Measurements from ENCODE around the gene CAPS.
A peak's percentile ranks its signal among the peaks of the same experiment; 100 is the strongest.
"Not testable (repeated sequence)": the region's sequence is repeated elsewhere in the genome, so short reads cannot be mapped to it uniquely, and the experiment has no call there.

The CAPS gene

GRCh38 chr19:5877882-5878281 is 36.2 kb upstream of the CAPS start:
- Histone ChIP-seq H3K9me3 (replicated peaks in 1 of 11) (no peaks in the 10 kb centered on the region), H3K4me2 (0 out of 22 replicates have a peak overlapping the region, but pooled peaks of 1 of the 11 experiments have one; percentile 5), H4K20me1 (no peaks in the 10 kb centered on the region; a peak in 1 of 22 replicates), H3K36me3 (no peaks in the 10 kb centered on the region), H3K27me3 (no peaks in the 10 kb centered on the region), H3K9ac (no peak overlapping the region), H3K4me3 (no peak overlapping the region), H3K4me1 (peaks cover 4 to 20% (median 10%) of the 10 kb centered on the region in 10 experiments; a peak in 13 of 20 replicates), H3K27ac (no peak overlapping the region)
- TF ChIP-seq Cebpa-rat (IDR thresholded peaks at IDR 0.05), result no peak

DNA sequence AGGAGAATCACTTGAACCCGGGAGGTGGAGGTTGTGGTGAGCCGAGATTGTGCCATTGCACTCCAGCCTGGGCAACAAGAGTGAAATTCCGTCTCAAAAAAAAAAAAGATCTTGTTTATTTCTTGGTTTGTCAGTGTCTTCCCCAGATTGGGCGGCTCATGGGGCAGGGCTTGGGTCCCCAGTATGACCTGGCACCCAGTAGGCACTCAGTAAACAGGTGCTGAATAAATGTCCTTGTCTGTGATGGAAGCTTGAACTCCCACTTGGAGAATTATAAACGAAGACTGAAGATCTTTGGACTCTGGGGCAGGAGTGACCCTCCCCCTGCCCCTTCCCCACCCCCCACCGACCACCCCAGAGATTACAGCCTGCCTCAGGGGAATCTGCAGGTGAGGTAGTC is 33.9 kb upstream of the CAPS start:
- no peaks in the 10 kb centered on the region for H3K9me3 ChIP-seq (replicated peaks in 1 of 11)
- no peak for TF ChIP-seq Cebpa-rat (IDR thresholded peaks at IDR 0.05)
- H3K4me1 ChIP-seq, result peaks cover 5 to 22% (median 13%) of the 10 kb centered on the region in 10 experiments; a peak in 16 of 20 replicates
- no peak overlapping the region for H3K27ac ChIP-seq
- H3K4me2 ChIP-seq, result peak overlapping the region in 2 of 11 experiments; percentile 27 to 40; a peak in 1 of 22 replicates
- no peaks in the 10 kb centered on the region; a peak in 1 of 22 replicates for H4K20me1 ChIP-seq
- no peaks in the 10 kb centered on the region for H3K27me3 ChIP-seq
- no peak overlapping the region for H3K9ac ChIP-seq
- H3K4me3 ChIP-seq, result no peak overlapping the region
- H3K36me3 ChIP-seq, result no peaks in the 10 kb centered on the region

DNA sequence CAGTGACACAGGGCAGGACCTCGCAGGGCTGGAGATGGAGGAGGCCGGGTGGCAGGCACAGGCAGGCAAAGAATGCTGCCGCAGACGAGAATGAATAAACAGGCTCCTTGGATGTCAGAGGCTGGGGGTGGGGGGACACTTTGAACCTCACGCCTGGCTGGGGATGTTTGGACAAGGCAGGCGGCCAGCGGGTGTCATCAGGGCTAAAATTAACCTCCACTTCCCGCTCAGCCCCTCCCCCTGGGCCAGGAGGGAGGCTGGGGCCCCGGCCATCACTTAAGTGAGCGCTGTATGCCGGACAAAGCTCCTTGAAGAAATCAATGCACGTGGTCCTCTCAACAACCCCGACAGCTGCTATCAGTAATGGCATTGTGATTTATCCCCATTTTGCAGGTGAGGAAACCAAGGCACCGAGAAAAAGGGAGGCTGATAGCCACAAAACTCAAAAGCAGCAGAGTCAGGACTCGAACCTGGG is 33.4 kb upstream of the CAPS start:
- Histone ChIP-seq H3K9ac (no peak overlapping the region), H3K4me1 (peaks cover 5 to 22% (median 13%) of the 10 kb centered on the region in 10 experiments; a peak in 16 of 20 replicates), H3K27me3 (no peaks in the 10 kb centered on the region), H3K4me2 (peak overlapping the region; percentile 19 to 49 (median 40); a peak in 11 of 22 replicates), H3K27ac (no peak overlapping the region), H3K9me3 (replicated peaks in 1 of 11) (no peaks in the 10 kb centered on the region), H3K36me3 (no peaks in the 10 kb centered on the region), H3K4me3 (no peak overlapping the region), H4K20me1 (no peaks in the 10 kb centered on the region; a peak in 1 of 22 replicates)
- TF ChIP-seq Cebpa-rat (IDR thresholded peaks at IDR 0.05), result no peak

DNA sequence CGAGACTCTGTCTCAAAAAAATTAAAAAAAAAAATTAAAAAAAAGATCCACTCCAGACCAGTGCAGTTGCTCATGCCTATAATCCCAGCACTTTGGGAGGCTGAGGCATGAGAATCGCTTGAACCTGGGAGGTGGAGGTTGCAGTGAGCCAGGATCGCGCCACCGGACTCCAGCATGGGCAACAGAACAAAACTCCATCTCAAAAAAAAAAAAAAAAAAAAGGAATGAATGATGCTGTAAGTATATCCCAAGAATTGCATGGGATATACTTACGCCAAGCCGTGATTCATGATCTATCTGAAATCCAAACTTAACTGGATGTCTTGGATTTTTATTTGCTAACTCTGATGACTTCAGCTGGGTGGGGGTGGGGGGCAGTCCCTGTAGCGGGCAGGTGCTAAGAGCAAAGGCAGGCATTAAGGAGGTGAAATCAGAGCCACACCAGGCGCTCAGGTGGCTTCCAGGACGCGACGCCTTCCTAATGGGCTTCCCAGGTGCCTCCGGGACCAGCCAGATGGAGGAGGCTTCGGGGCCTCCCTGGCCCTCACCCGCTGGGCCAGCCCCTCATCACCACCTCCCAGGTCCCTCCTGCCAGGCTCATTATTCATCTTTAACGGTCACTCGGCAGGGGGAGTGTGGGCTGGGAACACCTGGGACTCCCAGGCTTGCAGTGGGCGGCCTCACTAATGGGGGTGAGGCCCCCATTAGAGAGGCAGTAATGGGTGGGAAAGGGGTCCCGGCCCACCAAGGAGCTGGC is 32.3 kb upstream of the CAPS start:
- H3K4me3 ChIP-seq, result no peak overlapping the region
- H3K4me1 ChIP-seq, result peaks cover 5 to 22% (median 13%) of the 10 kb centered on the region in 10 experiments; a peak in 16 of 20 replicates
- no peaks in the 10 kb centered on the region for H3K9me3 ChIP-seq (replicated peaks in 1 of 11)
- no peak overlapping the region for H3K4me2 ChIP-seq
- no peaks in the 10 kb centered on the region for H3K36me3 ChIP-seq
- H3K27ac ChIP-seq, result no peak overlapping the region
- H3K9ac ChIP-seq, result no peak overlapping the region
- no peaks in the 10 kb centered on the region for H3K27me3 ChIP-seq
- H4K20me1 ChIP-seq, result no peaks in the 10 kb centered on the region; a peak in 1 of 22 replicates
- TF ChIP-seq Cebpa-rat (IDR thresholded peaks at IDR 0.05), result no peak

DNA sequence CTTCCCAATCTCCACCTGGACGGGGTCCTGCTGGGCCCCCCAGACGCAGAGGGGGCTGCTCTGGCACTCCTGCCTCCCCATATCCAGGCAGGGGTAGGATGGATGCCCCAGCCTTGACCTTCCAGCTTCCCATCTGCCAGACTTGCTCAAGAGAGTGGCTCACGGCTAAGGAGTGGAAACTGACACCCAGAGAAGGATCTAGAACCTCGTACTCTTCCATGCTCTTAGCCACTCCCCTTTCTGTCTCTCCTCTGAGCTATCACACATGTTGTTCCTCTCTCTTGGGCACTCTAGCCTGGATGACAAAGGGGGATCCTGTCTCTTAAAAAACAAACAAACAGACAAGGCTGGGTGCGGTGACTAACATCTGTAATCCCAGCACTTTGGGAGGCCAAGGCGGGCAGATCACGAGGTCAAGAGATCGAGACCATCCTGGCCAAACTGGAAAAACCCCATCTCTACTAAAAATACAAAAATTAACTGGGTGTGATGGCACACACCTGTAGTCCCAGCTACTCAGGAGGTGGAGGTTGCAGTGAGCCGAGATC is 31.6 kb upstream of the CAPS start:
- peaks cover 5 to 22% (median 13%) of the 10 kb centered on the region in 10 experiments; a peak in 16 of 20 replicates for H3K4me1 ChIP-seq
- no peaks in the 10 kb centered on the region for H4K20me1 ChIP-seq
- H3K4me2 ChIP-seq, result no peak overlapping the region
- no peaks in the 10 kb centered on the region for H3K36me3 ChIP-seq
- no peaks in the 10 kb centered on the region for H3K27me3 ChIP-seq
- no peak for TF ChIP-seq Cebpa-rat (IDR thresholded peaks at IDR 0.05)
- H3K9me3 ChIP-seq (replicated peaks in 1 of 11), result no peaks in the 10 kb centered on the region
- no peak overlapping the region for H3K4me3 ChIP-seq
- H3K27ac ChIP-seq, result no peak overlapping the region
- no peak overlapping the region for H3K9ac ChIP-seq

- H3K4me3 ChIP-seq; H3K36me3 ChIP-seq; H3K9me3 ChIP-seq (replicated peaks in 1 of 11); H3K27ac ChIP-seq; H3K27me3 ChIP-seq; H3K9ac ChIP-seq; H4K20me1 ChIP-seq; H3K4me2 ChIP-seq: not testable (repeated sequence)
- H3K4me1 ChIP-seq, result peaks cover 5 to 22% (median 8%) of the 10 kb centered on the region in 10 experiments; a peak in 15 of 20 replicates
Measured at GRCh38 chr19:5883157-5883873, 30.7 kb upstream of the CAPS start.

DNA sequence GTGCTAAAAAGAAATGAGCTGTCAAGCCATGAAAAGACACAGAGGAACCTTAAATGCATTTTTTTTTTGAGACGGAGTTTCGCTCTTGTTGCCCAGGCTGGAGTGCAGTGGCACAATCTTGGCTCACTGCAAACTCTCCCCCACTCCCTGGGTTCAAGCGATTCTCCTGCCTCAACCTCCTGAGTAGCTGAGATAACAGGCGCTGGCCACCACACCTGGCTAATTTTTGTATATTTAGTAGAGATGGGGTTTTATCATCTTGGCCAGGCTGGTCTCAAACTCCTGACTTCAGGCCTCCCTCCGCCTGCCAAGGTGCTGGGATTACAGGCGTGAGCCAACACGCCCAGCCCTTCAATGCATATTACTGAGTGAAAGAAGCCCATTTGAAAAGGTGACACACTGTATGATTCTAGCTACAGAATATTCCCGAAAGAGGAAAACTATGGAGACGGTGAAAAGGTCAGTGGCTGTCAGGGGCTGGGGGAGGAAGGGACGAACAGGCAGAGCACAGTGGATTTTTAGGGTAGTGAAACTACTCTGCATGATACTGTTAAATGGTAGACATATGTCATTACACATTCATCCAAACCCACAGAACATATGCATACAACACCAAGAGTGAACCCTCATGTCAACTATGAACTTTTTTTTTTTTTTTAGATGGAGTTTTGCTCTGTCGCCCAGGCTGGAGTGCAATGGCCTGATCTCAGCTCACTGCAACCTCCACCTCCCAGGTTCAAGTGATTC is 29.8 kb upstream of the CAPS start:
- H4K20me1 ChIP-seq; H3K9me3 ChIP-seq (replicated peaks in 1 of 11); H3K27ac ChIP-seq; H3K36me3 ChIP-seq; H3K27me3 ChIP-seq; H3K4me3 ChIP-seq; H3K9ac ChIP-seq: not testable (repeated sequence)
- peak overlapping the region in 3 of 11 experiments; percentile 20 to 62 (median 54); a peak in 4 of 22 replicates for H3K4me2 ChIP-seq
- peaks cover 5 to 22% (median 8%) of the 10 kb centered on the region in 10 experiments; a peak in 15 of 20 replicates for H3K4me1 ChIP-seq

GRCh38 chr19:5889288-5889971 is 24.6 kb upstream of the CAPS start:
- Histone ChIP-seq H3K36me3 (peaks cover 2 to 16% (median 8%) of the 10 kb centered on the region in 11 experiments; a peak in 16 of 22 replicates), H3K27ac (no peak overlapping the region), H4K20me1 (peaks cover 0 to 32% (median 24%) of the 10 kb centered on the region in 11 experiments; a peak in 18 of 22 replicates), H3K4me1 (peaks cover 0 to 24% (median 4%) of the 10 kb centered on the region in 10 experiments; a peak in 9 of 20 replicates), H3K27me3 (no peaks in the 10 kb centered on the region), H3K4me3 (no peak overlapping the region), H3K9me3 (replicated peaks in 1 of 11) (no peaks in the 10 kb centered on the region), H3K4me2 (no peak overlapping the region), H3K9ac (no peak overlapping the region)
- no peak for TF ChIP-seq Cebpa-rat (IDR thresholded peaks at IDR 0.05)
